Hepatocyte (in vitro differentiated cells): ENCODE results near the gene APBB2.

Experiments used
- EZH2 ChIP-seq: fragments of 200-600 bp; sonication (generic); IDR thresholded peaks from 2 replicates; pipeline ENCODE4 v1.6.1; 2016; ENCODE audit warnings: antibody characterized with exemption, mild to moderate bottlenecking, borderline replicate concordance
- TF ChIP-seq, protein P1 (sequence below): fragments of 200-600 bp; sonication (generic); IDR thresholded peaks from 2 replicates; pipeline ENCODE4 v1.5.1; 2016; ENCODE audit warnings: antibody characterized with exemption, mild to moderate bottlenecking; ENCODE audit not compliant: poor library complexity

DNA sequence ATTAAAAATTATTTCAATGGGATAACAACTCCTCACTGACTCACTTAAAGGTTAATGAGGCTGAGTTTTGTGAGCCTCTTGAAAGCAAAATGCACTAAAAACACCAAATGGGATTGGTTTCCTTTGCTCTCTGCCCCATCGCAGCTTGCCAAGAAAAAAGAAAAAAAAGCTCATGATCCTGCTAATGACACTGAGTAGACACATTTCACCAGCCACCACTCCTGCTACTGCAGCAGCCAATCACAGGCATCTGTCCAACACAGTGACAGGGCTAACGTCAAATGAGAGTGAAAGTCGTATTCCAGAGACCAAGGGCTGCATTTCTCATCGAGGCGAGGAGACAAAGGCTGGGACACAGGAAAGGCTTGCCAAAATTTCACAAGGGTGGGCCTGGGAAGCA is 5.2 kb downstream of the APBB2 start:
- TF ChIP-seq, protein P1, sequence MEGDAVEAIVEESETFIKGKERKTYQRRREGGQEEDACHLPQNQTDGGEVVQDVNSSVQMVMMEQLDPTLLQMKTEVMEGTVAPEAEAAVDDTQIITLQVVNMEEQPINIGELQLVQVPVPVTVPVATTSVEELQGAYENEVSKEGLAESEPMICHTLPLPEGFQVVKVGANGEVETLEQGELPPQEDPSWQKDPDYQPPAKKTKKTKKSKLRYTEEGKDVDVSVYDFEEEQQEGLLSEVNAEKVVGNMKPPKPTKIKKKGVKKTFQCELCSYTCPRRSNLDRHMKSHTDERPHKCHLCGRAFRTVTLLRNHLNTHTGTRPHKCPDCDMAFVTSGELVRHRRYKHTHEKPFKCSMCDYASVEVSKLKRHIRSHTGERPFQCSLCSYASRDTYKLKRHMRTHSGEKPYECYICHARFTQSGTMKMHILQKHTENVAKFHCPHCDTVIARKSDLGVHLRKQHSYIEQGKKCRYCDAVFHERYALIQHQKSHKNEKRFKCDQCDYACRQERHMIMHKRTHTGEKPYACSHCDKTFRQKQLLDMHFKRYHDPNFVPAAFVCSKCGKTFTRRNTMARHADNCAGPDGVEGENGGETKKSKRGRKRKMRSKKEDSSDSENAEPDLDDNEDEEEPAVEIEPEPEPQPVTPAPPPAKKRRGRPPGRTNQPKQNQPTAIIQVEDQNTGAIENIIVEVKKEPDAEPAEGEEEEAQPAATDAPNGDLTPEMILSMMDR: no peak
- no peak for TF ChIP-seq EZH2
